HFF-Myc (cell line): ENCODE data around the gene PSMG2.
"Not testable (repeated sequence)": the region's sequence is repeated elsewhere in the genome, so short reads cannot be mapped to it uniquely, and the experiment has no call there.

Source experiments
- DNase-seq: peaks from one replicate; pipeline ENCODE4 v3.0.0-alpha.2; 2011; ENCODE audit warnings: low read depth; ENCODE audit errors: extremely low read depth
- H3K4me3 ChIP-seq: replicated peaks from 2 replicates; pipeline ENCODE4 v1.5.1; 2011; ENCODE audit warnings: low read depth, mild to moderate bottlenecking, control low read depth, low read length
- TF ChIP-seq, protein P1 (sequence below): IDR thresholded peaks from 2 replicates; pipeline ENCODE4 v1.5.1; 2012; ENCODE audit warnings: mild to moderate bottlenecking, low read depth, low read length, control low read depth; ENCODE audit errors: missing control alignments

PSMG2 gene

GRCh38 chr18:12750076-12750714, 47.4 kb downstream of the PSMG2 start:
- no peak overlapping the region for H3K4me3 ChIP-seq
- no peak for DNase-seq
- TF ChIP-seq, protein P1, sequence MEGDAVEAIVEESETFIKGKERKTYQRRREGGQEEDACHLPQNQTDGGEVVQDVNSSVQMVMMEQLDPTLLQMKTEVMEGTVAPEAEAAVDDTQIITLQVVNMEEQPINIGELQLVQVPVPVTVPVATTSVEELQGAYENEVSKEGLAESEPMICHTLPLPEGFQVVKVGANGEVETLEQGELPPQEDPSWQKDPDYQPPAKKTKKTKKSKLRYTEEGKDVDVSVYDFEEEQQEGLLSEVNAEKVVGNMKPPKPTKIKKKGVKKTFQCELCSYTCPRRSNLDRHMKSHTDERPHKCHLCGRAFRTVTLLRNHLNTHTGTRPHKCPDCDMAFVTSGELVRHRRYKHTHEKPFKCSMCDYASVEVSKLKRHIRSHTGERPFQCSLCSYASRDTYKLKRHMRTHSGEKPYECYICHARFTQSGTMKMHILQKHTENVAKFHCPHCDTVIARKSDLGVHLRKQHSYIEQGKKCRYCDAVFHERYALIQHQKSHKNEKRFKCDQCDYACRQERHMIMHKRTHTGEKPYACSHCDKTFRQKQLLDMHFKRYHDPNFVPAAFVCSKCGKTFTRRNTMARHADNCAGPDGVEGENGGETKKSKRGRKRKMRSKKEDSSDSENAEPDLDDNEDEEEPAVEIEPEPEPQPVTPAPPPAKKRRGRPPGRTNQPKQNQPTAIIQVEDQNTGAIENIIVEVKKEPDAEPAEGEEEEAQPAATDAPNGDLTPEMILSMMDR: no peak

DNA sequence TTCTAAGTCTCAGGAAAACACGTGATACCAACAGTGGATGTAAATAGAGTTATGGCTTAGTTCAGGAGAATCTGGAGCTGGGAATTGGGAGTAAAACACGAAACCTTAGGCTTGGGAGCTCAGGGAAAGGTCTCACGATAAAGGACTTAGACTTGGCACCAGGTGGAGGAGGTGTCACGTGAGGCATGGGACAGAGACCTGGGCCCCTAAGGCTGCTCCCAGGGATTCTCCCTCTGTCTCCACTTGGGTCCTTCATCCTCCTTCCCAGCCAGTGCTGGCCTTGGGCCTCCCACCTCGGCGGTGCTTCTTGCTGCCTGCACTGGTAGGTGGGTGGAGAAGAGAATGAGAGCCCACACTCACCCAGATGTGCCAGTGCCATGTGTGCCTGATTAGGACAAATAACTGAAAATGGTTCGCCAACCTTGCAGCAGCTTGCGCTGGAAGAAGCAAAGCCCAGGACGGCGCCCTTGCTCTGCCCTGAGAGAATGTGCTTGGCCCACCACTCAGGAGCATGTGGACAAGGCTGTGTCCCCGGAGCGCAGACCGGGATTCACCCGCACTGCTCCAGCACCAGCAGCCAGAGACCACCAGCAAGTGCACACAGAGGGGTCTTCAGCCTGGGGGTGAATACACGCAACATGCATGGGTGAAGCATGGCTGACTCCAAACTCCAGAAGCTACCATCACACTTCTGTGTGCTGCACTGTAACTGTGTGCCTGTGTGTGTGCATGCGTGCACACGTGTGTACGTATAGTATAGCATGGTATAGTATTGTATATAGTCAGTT, 48.1 kb downstream of the PSMG2 start:
- H3K4me3 ChIP-seq: no peak overlapping the region
- TF ChIP-seq, protein P1: no peak
- no peak for DNase-seq

- no peak overlapping the region for H3K4me3 ChIP-seq
- DNase-seq: no peak
- TF ChIP-seq, protein P1: no peak
Observed at GRCh38 chr18:12751503-12751884, 48.7 kb downstream of the PSMG2 start.

DNA sequence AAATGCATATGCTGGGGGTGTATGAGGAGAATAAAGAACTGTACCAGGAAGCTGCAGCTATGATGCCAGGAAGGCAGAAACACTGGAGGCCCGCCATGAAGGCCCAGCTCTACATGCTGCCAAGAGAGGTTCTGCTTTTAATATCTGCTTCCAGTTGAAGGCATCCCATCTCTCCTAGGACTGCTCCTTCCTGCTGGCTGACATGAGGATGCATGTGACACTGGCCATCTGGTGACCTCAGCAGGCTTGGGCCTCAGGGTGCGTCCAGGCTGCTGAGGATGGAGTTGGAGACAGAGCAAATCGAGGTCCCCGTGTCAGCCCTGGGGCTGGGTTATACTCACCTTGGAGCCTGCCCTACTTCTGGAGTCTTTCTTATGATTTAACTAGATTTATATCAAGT, 49.0 kb downstream of the PSMG2 start:
- DNase-seq: no peak
- no peak overlapping the region for H3K4me3 ChIP-seq
- TF ChIP-seq, protein P1: no peak

DNA sequence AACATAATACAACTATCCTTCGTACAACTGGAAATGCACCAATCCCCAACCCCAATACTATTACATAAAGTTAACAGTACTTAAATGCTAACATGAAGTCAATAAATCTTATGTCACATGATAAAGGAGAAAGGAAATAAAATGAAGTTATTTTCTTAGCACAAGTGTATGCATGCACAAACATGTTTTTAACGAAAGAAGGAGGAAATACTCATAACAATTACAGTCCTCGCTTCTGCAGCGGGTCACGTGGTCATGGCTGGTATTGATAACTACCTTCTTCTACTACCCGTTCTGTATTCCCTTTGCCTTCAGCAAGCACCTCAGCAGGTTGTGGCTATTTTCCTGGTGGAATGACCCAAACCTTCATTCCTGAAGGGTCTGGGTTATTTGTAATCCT, 51.7 kb downstream of the PSMG2 start:
- TF ChIP-seq, protein P1: no peak
- DNase-seq: no peak
- H3K4me3 ChIP-seq: no peak overlapping the region

GRCh38 chr18:12755606-12756005, 52.8 kb downstream of the PSMG2 start:
- not testable (repeated sequence) for DNase-seq, H3K4me3 ChIP-seq

DNA sequence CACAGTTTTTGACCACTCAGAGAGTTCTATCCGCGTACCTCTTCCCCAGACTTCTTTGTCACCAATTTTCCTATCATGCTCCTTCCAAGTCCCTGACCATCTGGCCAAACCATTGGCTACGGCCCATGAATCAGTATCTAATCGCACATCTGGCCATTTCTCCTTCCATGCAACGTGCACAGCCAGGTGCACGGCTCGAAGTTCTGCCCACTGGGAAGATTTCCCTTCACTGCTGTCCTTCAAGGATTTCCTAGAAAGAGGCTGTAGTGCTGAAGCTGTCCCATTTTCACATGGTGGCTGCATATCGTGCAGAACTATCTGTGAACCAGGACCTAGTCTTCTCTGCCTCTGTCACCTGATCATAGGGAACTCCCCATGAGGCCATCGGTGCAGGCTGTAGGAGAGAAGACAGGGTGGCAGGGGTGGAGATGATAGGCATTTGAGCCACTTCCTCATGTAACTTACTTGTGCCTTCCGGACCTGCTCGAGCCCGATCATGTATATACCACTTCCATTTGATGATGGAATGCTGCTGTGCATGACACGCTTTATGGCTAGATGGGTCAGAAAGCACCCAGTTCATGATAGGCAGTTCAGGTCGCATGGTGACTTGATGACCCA, 53.9 kb downstream of the PSMG2 start:
- not testable (repeated sequence) for DNase-seq, H3K4me3 ChIP-seq

DNA sequence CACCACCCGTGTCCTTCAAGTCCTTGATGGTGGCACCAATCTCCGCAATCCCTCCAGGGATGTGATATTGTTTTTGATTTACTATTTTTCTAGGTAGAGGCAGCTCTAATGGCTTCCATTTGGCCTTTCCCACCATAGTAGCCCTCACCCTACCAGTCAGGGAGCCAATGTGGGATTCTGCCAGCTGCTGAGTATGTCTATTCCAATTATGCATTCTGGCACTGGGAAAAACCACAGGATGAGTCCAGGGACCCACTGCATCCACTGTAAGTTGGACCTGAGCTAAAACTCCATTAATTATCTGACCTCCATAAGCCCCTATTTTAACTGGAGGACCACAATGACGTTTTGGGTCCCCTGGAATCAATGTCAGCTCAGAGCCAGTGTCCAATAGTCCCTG, 55.7 kb downstream of the PSMG2 start:
- H3K4me3 ChIP-seq, DNase-seq: not testable (repeated sequence)
